ENCODE measurements around the gene KNOP1. TPM values are rescaled to one million over a fixed set of nuclear protein-coding genes. Genes with fewer than 3 reads are reported as not detected.
"Not testable (repeated sequence)": the region's sequence is repeated elsewhere in the genome, so short reads cannot be mapped to it uniquely, and the experiment has no call there.

Gene KNOP1
- total RNA-seq, 1 donor from 2014 or later = 6.7 TPM

DNA sequence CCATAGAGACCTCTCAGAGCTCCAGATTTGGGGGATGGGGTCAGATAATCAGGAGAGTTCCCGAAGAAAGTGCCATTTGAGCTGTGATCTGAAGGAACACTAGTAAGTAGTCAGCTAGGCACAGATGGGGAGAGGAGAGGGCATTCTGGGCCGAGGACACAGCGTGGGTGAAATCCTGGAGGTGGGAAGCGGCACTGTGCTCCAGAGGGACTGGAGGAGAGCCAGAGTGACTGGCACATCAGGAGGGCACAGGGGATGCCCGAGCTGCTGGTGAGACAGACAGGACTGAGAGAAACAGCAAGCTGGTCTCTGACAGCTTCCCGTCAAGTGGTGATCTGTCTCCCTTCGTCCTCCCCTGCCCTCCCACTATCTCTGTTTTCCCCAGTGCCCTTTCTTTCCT is 40.6 kb downstream of the KNOP1 start:
- Histone ChIP-seq H3K4me1 (peaks cover 15% of the 10 kb centered on the region), H3K36me3 (peaks cover 16% of the 10 kb centered on the region), H3K27me3 (ENCODE audit: low read depth) (no peaks in the 10 kb centered on the region), H3K27ac (replicated peaks) (no peak overlapping the region), H3K9me3 (replicated peaks) (no peaks in the 10 kb centered on the region), H3K4me3 (no peak overlapping the region)
- TF ChIP-seq, protein P1, sequence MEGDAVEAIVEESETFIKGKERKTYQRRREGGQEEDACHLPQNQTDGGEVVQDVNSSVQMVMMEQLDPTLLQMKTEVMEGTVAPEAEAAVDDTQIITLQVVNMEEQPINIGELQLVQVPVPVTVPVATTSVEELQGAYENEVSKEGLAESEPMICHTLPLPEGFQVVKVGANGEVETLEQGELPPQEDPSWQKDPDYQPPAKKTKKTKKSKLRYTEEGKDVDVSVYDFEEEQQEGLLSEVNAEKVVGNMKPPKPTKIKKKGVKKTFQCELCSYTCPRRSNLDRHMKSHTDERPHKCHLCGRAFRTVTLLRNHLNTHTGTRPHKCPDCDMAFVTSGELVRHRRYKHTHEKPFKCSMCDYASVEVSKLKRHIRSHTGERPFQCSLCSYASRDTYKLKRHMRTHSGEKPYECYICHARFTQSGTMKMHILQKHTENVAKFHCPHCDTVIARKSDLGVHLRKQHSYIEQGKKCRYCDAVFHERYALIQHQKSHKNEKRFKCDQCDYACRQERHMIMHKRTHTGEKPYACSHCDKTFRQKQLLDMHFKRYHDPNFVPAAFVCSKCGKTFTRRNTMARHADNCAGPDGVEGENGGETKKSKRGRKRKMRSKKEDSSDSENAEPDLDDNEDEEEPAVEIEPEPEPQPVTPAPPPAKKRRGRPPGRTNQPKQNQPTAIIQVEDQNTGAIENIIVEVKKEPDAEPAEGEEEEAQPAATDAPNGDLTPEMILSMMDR (IDR thresholded peaks at IDR 0.05; ENCODE audit: borderline replicate concordance) = no peak
- intact Hi-C loops (cut with micrococcal nuclease) = no loop called here
- peak; percentile 32 for DNase-seq

DNA sequence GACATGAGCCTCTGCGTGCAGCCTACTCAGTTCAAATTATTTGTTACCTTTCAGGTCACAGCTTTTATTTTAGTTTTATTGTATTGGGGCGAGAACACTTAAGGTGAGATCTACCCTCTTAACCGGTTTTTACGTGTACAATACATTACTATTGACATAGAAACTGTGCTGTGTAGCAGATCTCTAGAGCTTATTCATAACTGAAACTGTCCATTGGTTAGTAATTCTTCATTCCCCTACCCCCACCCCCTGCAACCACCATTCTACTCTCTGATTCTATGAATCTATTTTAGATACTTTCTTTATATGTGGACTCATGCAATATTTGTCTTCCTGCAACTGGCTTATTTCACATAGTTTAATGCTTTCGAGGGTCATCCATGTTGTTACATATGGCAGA is 43.5 kb downstream of the KNOP1 start:
- Histone ChIP-seq H3K36me3 (peaks cover 42% of the 10 kb centered on the region), H3K4me1 (peaks cover 9% of the 10 kb centered on the region), H3K4me3 (no peak overlapping the region), H3K27ac (replicated peaks) (no peak overlapping the region), H3K27me3 (ENCODE audit: low read depth) (no peaks in the 10 kb centered on the region), H3K9me3 (replicated peaks) (no peaks in the 10 kb centered on the region)
- no peak for DNase-seq
- intact Hi-C loops (cut with micrococcal nuclease) = no loop called here
- TF ChIP-seq, protein P1 (IDR thresholded peaks at IDR 0.05; ENCODE audit: borderline replicate concordance) = no peak

DNA sequence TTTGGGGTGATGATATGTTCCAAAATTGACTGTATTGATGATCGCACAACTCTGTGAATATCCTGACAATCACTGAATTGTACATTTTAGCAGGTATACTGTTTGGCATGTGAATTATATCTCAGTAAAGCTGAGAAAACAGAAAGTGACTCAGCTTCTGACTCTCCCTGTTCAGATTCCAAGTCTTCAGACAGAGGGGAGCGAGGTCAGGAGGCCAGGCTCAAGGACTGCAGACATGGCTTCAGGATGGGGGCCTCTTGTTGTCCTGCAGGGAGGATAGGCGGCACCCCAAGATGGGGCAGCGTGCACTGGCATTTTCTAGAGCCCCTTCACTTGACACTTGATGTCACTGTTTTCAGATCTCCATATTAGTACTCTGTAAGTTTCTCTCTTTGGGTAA is 45.6 kb downstream of the KNOP1 start:
- H3K36me3 ChIP-seq = peaks cover 49% of the 10 kb centered on the region
- H3K4me3 ChIP-seq = no peak overlapping the region
- TF ChIP-seq, protein P1 (IDR thresholded peaks at IDR 0.05; ENCODE audit: borderline replicate concordance) = no peak
- intact Hi-C loops (cut with micrococcal nuclease) = no loop called here
- DNase-seq = no peak
- no peaks in the 10 kb centered on the region for H3K9me3 ChIP-seq (replicated peaks)
- peaks cover 11% of the 10 kb centered on the region for H3K4me1 ChIP-seq
- no peak overlapping the region for H3K27ac ChIP-seq (replicated peaks)
- no peaks in the 10 kb centered on the region for H3K27me3 ChIP-seq (ENCODE audit: low read depth)

DNA sequence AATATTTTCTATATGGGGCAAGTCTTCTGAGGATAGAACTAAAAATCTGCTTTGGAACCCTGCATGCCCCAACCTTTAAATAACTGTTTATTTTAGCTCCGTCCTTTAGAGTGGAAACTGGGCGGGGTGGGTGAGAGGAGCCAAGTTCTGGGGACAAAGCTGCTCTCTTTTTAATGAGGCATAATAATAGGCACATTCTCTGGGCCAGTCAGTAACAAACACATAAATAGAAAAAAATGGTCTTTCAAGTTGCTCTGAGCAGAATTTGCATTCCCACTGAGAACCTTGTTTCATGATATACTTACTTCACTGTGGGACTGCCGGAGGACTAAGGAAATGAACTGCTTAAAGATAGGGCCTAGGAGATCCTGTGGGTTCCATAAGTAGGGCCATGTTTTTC is 51.5 kb downstream of the KNOP1 start:
- Histone ChIP-seq H3K27me3 (ENCODE audit: low read depth) (no peaks in the 10 kb centered on the region), H3K9me3 (replicated peaks) (peaks cover 6% of the 10 kb centered on the region), H3K4me3 (no peak overlapping the region), H3K27ac (replicated peaks) (peak overlapping the region; percentile 71), H3K4me1 (peaks cover 26% of the 10 kb centered on the region), H3K36me3 (peaks cover 36% of the 10 kb centered on the region)
- TF ChIP-seq, protein P1 (IDR thresholded peaks at IDR 0.05; ENCODE audit: borderline replicate concordance) = no peak
- DNase-seq = peak; percentile 38
- intact Hi-C loops (cut with micrococcal nuclease) = no loop called here

DNA sequence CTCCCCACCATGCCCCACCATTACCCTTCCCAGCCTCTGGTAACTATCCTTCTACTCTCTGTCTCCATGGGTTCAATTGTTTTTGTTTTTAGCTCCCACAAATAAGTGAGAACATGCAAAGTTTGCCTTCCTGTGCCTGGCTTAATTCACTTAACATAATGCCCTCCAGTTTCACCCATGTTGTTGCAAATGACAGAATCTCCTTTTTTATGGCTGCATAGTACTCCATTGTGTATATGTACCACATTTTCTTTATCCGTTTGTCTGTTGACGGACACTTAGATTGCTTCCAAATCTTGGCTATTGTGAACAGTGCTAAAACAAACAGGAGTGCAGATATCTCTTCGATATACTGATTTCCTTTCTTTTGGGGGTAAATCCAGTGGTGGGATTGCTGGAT is 52.7 kb downstream of the KNOP1 start:
- H3K4me1 ChIP-seq = peaks cover 26% of the 10 kb centered on the region
- intact Hi-C loops (cut with micrococcal nuclease); DNase-seq; H3K27ac ChIP-seq (replicated peaks); H3K9me3 ChIP-seq (replicated peaks); H3K4me3 ChIP-seq; H3K27me3 ChIP-seq (ENCODE audit: low read depth): not testable (repeated sequence)
- H3K36me3 ChIP-seq = peaks cover 24% of the 10 kb centered on the region

DNA sequence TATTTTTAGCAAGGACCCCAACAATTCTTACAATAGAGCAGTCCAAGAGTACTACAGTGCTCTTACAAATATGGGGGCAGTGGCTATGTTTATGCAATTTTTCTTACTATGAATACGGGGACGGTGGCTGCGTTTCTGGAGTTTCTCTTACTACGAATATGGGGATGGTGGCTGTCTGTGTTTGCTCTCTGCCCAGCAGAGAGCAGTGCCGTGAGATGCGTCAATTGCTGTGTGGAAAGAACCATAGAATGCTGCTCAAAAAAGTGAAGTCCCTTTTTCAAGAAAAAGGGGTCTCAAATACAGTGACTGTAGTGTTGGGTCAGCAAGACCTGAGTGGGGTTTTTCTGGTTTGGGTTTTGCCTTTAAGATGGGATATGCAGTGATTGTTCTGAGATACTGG is 53.9 kb downstream of the KNOP1 start:
- intact Hi-C loops (cut with micrococcal nuclease) = no loop called here
- no peak overlapping the region for H3K27ac ChIP-seq (replicated peaks)

More for the DNA sequence above, 53.9 kb downstream of the KNOP1 start:
- Histone ChIP-seq H3K9me3 (replicated peaks) (peaks cover 6% of the 10 kb centered on the region), H3K27me3 (ENCODE audit: low read depth) (no peaks in the 10 kb centered on the region), H3K36me3 (peaks cover 13% of the 10 kb centered on the region), H3K4me3 (no peak overlapping the region), H3K4me1 (peaks cover 26% of the 10 kb centered on the region)
- TF ChIP-seq, protein P1 (IDR thresholded peaks at IDR 0.05; ENCODE audit: borderline replicate concordance) = no peak
- no peak for DNase-seq
